Measurements from ENCODE around the gene METTL23. TPM values are rescaled to one million over a fixed set of nuclear protein-coding genes. Genes with fewer than 3 reads are reported as not detected.

The METTL23 gene
- total and polyA plus RNA-seq, 2 of the 8 experiments (the other 6 are each of a cell fraction or from before 2014, with no cell fraction given) = 36.1 to 60.2 TPM

DNA sequence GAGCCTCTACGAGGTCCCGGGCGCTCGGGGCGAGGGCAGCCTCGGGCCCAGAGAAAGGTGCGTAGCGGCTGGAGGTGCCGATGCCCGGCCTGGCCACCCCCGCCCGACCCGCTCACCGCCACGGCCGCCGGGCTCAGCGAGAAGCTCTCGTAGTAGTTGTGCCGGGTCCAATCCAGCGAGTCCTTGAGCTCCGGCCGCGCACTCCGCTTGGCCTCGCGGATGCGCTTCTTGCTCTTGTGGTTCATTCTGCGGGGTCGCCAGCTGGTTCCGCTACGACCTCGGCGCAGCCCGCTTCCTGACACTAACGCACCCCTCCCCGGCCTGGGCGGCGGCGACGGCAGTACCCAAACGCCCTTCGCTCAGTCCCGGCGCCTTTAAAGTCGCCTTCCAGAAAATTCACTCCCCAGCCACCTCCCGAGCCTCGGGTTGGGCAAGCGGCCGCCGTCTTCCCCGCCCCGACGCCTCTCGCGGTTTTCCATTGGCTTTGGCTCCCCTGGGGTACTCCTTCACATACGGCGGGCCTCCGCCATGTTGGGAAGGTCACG is 336 bp upstream of the METTL23 start, which contains the start of gene JMJD6 (continued):
- TF ChIP-seq TBP (IDR thresholded peaks at IDR 0.05; ENCODE audit: low read depth, low read length) = no peak
